GM19438 (cell line): Measurements from ENCODE around the gene GPR22.

ENCODE experiments used
- ATAC-seq: cut with Tn5 transposase; IDR thresholded peaks from one replicate; pipeline ENCODE4 v1.9.1; 2021; ENCODE audit warnings: low read depth; ENCODE audit not compliant: unreplicated experiment

The GPR22 gene

GRCh38 chr7:107474104-107474521 lies 4.3 kb downstream of the GPR22 start:
- no peak for ATAC-seq

DNA sequence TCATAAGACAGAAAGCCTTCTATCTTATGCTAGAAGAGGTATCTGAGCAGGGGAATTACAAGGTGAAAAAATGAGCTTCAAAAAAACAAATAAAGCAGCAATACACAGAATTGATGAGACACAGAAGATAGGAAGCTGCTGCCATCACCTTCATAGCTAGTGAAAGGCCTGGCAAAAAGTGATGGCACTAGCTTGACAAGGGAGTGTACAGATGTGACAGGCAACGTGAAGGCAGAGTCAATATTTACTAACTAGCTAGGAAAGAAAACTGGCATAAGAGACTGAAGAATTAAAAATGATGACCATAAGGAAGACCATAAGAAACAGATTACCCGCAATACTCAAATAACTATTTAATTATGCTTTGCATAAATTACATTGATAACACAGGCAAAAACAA lies 9.4 kb downstream of the GPR22 start:
- no peak for ATAC-seq

DNA sequence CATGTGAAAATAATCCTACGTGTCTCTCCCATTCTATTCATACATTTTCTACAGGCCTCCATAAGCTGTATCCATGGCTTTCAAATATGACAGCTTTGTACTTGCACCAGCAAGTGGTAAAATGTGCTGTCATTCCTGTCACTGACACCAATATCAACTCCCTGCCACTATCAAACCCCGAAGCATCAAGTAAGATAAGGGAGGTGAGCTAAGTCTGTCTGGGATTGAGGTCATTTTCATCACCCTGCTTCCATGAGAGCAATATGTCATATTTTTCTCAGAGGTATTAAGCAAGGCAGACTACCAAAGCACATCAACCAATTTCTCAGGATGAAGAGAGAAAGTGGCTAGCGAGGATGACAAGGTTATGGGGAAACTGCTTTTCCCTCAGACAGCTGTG lies 11.1 kb downstream of the GPR22 start:
- no peak for ATAC-seq

DNA sequence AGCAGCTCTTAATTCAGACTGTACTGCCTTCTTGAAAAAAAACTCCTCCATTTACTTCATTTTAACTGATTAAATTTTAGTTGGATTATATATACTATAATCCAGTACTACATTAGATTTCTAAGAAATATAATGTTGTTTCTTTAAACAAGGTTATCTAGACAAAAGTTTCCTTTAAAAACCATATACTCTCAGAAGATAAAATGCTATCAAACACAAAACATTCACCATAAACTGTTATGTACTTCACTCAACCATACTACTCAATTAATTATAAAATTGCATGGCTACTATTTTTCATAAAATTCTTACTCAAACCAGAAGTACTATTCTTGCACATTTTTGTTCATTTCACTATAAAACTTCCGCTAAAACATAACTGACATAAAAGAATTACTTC lies 12.7 kb downstream of the GPR22 start:
- ATAC-seq: no peak

GRCh38 chr7:107486041-107486440 lies 16.2 kb downstream of the GPR22 start:
- no peak for ATAC-seq

DNA sequence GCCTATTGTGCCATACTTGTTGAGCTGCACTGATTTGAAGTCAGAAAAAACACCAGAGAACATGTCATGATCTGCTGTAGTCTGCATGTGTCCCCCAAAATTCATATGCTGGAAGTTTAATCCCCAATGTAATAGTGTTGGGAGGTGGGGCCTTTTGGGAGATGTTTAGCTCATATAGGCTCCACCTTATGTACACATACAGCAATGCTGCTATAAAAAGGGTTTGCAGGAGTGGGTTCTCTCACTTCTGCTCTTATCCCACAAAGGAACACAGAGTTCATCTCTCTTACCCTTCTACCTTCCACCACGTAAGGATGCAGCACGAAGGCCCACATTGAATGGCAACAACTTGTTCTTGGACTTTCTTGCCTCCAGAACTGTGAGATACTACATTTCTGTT lies 23.0 kb downstream of the GPR22 start:
- no peak for ATAC-seq

DNA sequence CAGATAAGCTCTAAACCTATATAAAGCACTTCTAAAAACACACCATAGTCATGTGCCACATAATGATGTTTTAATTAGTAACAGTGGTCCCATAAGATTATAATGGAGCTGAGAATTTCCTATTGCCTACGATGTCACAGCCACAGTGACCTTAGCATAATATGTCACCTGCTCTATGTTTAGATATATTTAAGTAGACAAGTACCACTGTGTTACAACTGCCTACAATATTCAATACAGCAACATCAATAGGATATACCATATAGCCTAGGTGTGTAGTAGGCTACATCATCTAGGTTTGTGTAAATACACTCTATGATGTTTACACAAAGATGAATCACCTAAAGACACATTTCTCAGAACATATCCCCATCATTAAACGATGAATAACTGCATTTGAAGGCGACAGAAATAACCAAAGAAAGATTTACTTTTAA lies 24.5 kb downstream of the GPR22 start:
- ATAC-seq: no peak

- no peak for ATAC-seq
Measured at GRCh38 chr7:107494884-107495283, 25.0 kb downstream of the GPR22 start.

DNA sequence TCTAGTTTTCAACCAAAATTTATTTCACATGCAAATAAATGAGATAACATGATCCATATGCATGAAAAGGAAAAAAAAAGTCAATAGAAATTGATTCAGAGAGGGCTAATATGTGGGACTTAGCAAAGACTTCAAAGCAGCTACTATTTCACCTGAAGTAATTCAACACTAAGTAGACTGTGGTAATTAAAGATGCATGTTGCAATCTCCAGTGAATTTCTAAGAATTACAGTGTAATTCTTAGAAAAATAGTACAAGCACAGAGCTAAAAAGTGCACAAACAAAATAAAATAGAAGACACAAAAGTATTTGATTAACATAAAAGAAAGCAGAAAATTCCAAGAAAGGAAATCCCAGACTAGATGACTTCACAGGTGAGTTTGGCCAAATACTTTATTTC lies 25.7 kb downstream of the GPR22 start:
- no peak for ATAC-seq

- no peak for ATAC-seq
Measured at GRCh38 chr7:107499731-107500130, 29.9 kb downstream of the GPR22 start.

GRCh38 chr7:107501593-107501992 lies 31.7 kb downstream of the GPR22 start:
- no peak for ATAC-seq

- no peak for ATAC-seq
Measured at GRCh38 chr7:107502154-107502553, 32.3 kb downstream of the GPR22 start.

- no peak for ATAC-seq
Measured at GRCh38 chr7:107502797-107503196, 32.9 kb downstream of the GPR22 start.

DNA sequence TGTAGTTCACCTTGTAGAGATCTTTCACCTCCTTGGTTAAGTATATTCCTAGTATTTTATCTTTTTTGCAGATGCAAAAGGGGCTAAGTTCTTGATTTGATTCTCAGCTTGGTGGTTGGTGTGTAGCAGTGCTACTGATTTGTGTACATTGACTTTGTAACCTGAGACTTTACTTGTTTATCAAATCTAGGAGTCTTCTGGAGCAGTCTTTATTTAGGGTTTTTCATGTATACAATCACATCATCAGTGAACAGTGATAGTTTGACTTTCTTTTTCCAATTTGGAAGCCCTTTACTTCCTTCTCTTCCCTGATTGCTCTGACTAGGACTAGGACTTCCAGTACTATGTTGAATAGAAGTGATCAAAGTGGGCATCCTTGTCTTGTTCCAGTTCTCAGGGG lies 33.8 kb downstream of the GPR22 start:
- no peak for ATAC-seq

GRCh38 chr7:107505362-107505761 lies 35.5 kb downstream of the GPR22 start:
- no peak for ATAC-seq

GRCh38 chr7:107505997-107506673 lies 36.3 kb downstream of the GPR22 start:
- no peak for ATAC-seq

GRCh38 chr7:107506674-107507339 lies 37.0 kb downstream of the GPR22 start:
- ATAC-seq: no peak
